ENCODE results near the gene LSAMP.

GRCh38 chr3:116426036-116426435 lies 19.3 kb downstream of the LSAMP start:
- TF ChIP-seq, protein P1, sequence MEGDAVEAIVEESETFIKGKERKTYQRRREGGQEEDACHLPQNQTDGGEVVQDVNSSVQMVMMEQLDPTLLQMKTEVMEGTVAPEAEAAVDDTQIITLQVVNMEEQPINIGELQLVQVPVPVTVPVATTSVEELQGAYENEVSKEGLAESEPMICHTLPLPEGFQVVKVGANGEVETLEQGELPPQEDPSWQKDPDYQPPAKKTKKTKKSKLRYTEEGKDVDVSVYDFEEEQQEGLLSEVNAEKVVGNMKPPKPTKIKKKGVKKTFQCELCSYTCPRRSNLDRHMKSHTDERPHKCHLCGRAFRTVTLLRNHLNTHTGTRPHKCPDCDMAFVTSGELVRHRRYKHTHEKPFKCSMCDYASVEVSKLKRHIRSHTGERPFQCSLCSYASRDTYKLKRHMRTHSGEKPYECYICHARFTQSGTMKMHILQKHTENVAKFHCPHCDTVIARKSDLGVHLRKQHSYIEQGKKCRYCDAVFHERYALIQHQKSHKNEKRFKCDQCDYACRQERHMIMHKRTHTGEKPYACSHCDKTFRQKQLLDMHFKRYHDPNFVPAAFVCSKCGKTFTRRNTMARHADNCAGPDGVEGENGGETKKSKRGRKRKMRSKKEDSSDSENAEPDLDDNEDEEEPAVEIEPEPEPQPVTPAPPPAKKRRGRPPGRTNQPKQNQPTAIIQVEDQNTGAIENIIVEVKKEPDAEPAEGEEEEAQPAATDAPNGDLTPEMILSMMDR (IDR thresholded peaks at IDR 0.05), result no peak
- TF ChIP-seq RFX5 (IDR thresholded peaks at IDR 0.05; ENCODE audit: low read length) (no peak), RAD21 (IDR thresholded peaks at IDR 0.05; ENCODE audit: low read length) (no peak), REST (IDR thresholded peaks at IDR 0.05; ENCODE audit: low read depth, low read length) (no peak), NFIC (IDR thresholded peaks at IDR 0.05; ENCODE audit: borderline replicate concordance) (no peak), RCOR1 (IDR thresholded peaks at IDR 0.05; ENCODE audit: low read length) (no peak), SMC3 (IDR thresholded peaks at IDR 0.05; ENCODE audit: low read depth, low read length) (no peak), FOXJ3 (CRISPR knock-in tag; IDR thresholded peaks at IDR 0.05) (no peak)

All from SK-N-SH (cell line).